ENCODE results near the gene USP4. TPM values are rescaled to one million over a fixed set of nuclear protein-coding genes. Genes with fewer than 3 reads are reported as not detected.
A peak's percentile ranks its signal among the peaks of the same experiment; 100 is the strongest.

The USP4 gene
- total RNA-seq (10 to 100 TPM; 17.7 to 37.1 (median 22.1) TPM), polyA plus RNA-seq (10 to 100 TPM; 26.8 to 35.0 TPM)

DNA sequence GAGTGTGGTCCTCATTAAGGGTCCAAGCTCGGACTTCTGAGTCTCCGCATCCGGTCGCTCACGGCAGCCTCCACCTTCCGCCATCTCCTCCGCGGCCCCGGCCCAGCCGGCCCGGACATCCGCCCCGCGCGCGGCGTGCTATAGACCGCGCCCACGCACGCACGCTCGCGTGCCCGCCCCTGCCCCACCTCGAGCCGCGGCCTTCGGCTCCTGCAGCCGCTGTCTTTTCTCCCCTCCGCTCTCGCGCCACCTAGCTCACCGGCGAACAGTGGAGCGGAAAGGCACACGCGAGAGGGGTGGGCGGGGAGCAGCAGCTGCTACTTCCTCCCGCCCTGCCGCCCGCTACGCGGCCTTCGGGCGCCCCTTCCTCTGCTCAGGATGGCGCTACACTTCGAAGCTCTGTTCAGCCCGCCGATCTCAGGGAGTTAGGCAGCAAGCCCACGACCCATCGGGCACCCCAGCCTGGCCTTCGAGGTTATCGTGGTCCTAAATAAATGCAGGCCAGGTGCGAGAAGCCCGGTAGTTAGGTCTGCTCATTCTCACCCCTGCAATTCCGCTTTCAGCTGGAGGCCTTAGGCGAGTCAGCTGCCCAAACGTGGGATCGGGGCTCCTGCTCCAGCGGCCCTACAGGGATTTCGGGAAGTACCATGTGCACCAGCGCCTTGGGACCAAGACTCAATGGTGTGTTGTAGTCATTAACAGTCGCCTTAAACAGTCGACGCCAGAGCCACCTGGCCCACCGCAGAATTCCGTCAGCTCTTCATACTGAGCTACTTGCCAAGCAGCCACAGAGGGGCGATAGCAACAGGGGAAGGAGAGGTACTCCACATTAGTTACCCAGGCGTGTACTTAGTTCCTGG lies at the start of gene USP4:
Gene USP4 (minus strand): TSS at position 113 of the 860 bp plus-strand sequence. CDS start 29 bp downstream, at position 84.
- FAIRE-seq (no peak), ATAC-seq (peak; percentile 96 to 98 (median 98)), DNase-seq (peak; percentile 90 to 96 (median 92))
- TF ChIP-seq CTCF (IDR thresholded peaks at IDR 0.05) = peak in 1 of 4 donors; percentile 16
- WGBS, 2 donors = 3 to 5% methylated on average over 52 to 70 of the region's 70 CpGs
- H3K4me1 ChIP-seq = peaks cover 0 to 16% (median 0%) of the 10 kb centered on the region in 3 donors
- peak within 1 kb of the TSS; percentile 71 to 96 (median 87) for H3K27ac ChIP-seq
- H3K9me3 ChIP-seq = no peaks in the 10 kb centered on the region
- H3K27me3 ChIP-seq = no peaks in the 10 kb centered on the region
- intact Hi-C loops (cut with DNase I) = no loop called here
- peak within 1 kb of the TSS; percentile 52 to 92 (median 77) for H3K4me3 ChIP-seq
- peaks cover 0 to under 1% (median 0%) of the 10 kb centered on the region in 3 donors for H3K36me3 ChIP-seq

DNA sequence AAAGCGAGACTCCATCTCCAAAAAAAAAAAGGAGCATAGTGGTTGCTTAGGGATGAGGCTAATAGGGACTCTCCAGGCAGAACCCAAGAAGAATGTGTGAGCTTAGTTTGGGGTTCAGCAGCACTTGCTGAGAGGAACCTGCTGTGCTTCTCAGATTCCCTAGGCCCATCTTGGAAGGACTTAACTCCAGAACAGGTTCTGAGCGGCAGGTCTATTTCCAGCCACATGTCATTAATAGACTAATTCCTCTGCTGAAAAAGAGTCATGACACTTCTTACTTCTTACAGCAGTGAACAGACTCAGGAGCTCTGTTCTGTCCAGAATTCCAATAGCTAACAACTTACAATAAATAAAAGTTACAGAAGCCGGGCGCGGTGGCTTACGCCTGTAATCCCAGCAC lies 49.4 kb upstream of the USP4 start:
- Histone ChIP-seq H3K4me1 (peaks cover 0 to 9% (median 0%) of the 10 kb centered on the region in 3 donors), H3K27me3 (no peaks in the 10 kb centered on the region), H3K4me3 (no peak overlapping the region), H3K27ac (no peak overlapping the region), H3K9me3 (no peaks in the 10 kb centered on the region), H3K36me3 (no peaks in the 10 kb centered on the region)
- intact Hi-C loops (cut with DNase I) = no loop called here
- DNase-seq = no peak
- no peak for TF ChIP-seq CTCF (IDR thresholded peaks at IDR 0.05)
- 98 to 99% methylated on average over 6 of the region's 6 CpGs for WGBS, 2 donors
- FAIRE-seq = no peak
- ATAC-seq = no peak

- TF ChIP-seq CTCF (IDR thresholded peaks at IDR 0.05) = no peak
- ATAC-seq = no peak
- Histone ChIP-seq H3K36me3 (no peaks in the 10 kb centered on the region), H3K27me3 (no peaks in the 10 kb centered on the region), H3K9me3 (no peaks in the 10 kb centered on the region), H3K4me3 (no peak overlapping the region), H3K4me1 (peaks cover 0 to 9% (median 0%) of the 10 kb centered on the region in 3 donors), H3K27ac (no peak overlapping the region)
- DNase-seq = no peak
- FAIRE-seq = no peak
- intact Hi-C loops (cut with DNase I) = no loop called here
- 86 to 91% methylated on average over 1 of the region's 1 CpG for WGBS, 2 donors
Measured at GRCh38 chr3:49388289-49388820, 48.5 kb upstream of the USP4 start.

- FAIRE-seq (no peak), ATAC-seq (peak in 1 of 4 donors; percentile 14), DNase-seq (no peak)
- Histone ChIP-seq H3K36me3 (no peaks in the 10 kb centered on the region), H3K27ac (no peak overlapping the region), H3K4me3 (no peak overlapping the region), H3K4me1 (peaks cover 0 to 9% (median 0%) of the 10 kb centered on the region in 3 donors), H3K27me3 (no peaks in the 10 kb centered on the region), H3K9me3 (no peaks in the 10 kb centered on the region)
- TF ChIP-seq CTCF (IDR thresholded peaks at IDR 0.05) = no peak
- 83 to 89% methylated on average over 2 of the region's 2 CpGs for WGBS, 2 donors
- intact Hi-C loops (cut with DNase I) = no loop called here
Measured at GRCh38 chr3:49387721-49388120, 47.9 kb upstream of the USP4 start.
